ENCODE data around the gene NTRK3.

GRCh38 chr15:88040516-88040915 is 216.0 kb downstream of the NTRK3 start:
- TF ChIP-seq, protein P1, sequence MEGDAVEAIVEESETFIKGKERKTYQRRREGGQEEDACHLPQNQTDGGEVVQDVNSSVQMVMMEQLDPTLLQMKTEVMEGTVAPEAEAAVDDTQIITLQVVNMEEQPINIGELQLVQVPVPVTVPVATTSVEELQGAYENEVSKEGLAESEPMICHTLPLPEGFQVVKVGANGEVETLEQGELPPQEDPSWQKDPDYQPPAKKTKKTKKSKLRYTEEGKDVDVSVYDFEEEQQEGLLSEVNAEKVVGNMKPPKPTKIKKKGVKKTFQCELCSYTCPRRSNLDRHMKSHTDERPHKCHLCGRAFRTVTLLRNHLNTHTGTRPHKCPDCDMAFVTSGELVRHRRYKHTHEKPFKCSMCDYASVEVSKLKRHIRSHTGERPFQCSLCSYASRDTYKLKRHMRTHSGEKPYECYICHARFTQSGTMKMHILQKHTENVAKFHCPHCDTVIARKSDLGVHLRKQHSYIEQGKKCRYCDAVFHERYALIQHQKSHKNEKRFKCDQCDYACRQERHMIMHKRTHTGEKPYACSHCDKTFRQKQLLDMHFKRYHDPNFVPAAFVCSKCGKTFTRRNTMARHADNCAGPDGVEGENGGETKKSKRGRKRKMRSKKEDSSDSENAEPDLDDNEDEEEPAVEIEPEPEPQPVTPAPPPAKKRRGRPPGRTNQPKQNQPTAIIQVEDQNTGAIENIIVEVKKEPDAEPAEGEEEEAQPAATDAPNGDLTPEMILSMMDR (conservative IDR thresholded peaks at IDR 0.05; ENCODE audit: low read length): no peak
- no peak for TF ChIP-seq EZH2phosphoT487 (IDR thresholded peaks at IDR 0.05; ENCODE audit: borderline replicate concordance)

Data from Loucy (cell line).